ENCODE results near the gene MKS1. TPM values are rescaled to one million over a fixed set of nuclear protein-coding genes. Genes with fewer than 3 reads are reported as not detected.

The MKS1 gene
- total and polyA plus RNA-seq, 10 of the 15 experiments (the other 5 are each of a cell fraction or from before 2014, with no cell fraction given), result 5.7 to 21.4 (median 13.9) TPM

- TF ChIP-seq WRNIP1 (IDR thresholded peaks at IDR 0.05; ENCODE audit: borderline replicate concordance, low read depth, low read length) (no peak), POLR2AphosphoS5 (IDR thresholded peaks at IDR 0.05; ENCODE audit: low read length) (no peak), SMAD1 (IDR thresholded peaks at IDR 0.05; ENCODE audit: low read depth, partially characterized antibody) (peak; percentile 24), YBX1 (IDR thresholded peaks at IDR 0.05) (no peak), BMI1 (IDR thresholded peaks at IDR 0.05; ENCODE audit: borderline replicate concordance) (no peak), NR2C1 (IDR thresholded peaks at IDR 0.05) (no peak), E4F1 (IDR thresholded peaks at IDR 0.05; ENCODE audit: borderline replicate concordance, partially characterized antibody) (no peak), CEBPB (IDR thresholded peaks at IDR 0.05; ENCODE audit: borderline replicate concordance in 1 of 2, low read depth in 2 of 2, low read length in 2 of 2) (no peak), NFXL1 (IDR thresholded peaks at IDR 0.05; ENCODE audit: borderline replicate concordance) (no peak), RAD21 (IDR thresholded peaks at IDR 0.05; ENCODE audit: insufficient read depth, low read depth, low read length) (0 out of 2 replicates have a peak, but pooled peaks have one; percentile 12), PKNOX1 (IDR thresholded peaks at IDR 0.05) (no peak), E2F8 (IDR thresholded peaks at IDR 0.05; ENCODE audit: low read depth, partially characterized antibody) (no peak), CHD4 (IDR thresholded peaks at IDR 0.05) (no peak), MYB (IDR thresholded peaks at IDR 0.05; ENCODE audit: borderline replicate concordance, low read depth, low read length) (no peak), SREBF1 (IDR thresholded peaks at IDR 0.05; ENCODE audit: low read length) (no peak), HDAC2 (IDR thresholded peaks at IDR 0.05) (no peak), NFIC (IDR thresholded peaks at IDR 0.05; ENCODE audit: low read depth, low read length) (peak; percentile 28; the same call in 1 of the 2 replicates)
- TF ChIP-seq, protein P1, sequence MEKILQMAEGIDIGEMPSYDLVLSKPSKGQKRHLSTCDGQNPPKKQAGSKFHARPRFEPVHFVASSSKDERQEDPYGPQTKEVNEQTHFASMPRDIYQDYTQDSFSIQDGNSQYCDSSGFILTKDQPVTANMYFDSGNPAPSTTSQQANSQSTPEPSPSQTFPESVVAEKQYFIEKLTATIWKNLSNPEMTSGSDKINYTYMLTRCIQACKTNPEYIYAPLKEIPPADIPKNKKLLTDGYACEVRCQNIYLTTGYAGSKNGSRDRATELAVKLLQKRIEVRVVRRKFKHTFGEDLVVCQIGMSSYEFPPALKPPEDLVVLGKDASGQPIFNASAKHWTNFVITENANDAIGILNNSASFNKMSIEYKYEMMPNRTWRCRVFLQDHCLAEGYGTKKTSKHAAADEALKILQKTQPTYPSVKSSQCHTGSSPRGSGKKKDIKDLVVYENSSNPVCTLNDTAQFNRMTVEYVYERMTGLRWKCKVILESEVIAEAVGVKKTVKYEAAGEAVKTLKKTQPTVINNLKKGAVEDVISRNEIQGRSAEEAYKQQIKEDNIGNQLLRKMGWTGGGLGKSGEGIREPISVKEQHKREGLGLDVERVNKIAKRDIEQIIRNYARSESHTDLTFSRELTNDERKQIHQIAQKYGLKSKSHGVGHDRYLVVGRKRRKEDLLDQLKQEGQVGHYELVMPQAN (conservative IDR thresholded peaks at IDR 0.05), result no peak
- TF ChIP-seq, protein P2, sequence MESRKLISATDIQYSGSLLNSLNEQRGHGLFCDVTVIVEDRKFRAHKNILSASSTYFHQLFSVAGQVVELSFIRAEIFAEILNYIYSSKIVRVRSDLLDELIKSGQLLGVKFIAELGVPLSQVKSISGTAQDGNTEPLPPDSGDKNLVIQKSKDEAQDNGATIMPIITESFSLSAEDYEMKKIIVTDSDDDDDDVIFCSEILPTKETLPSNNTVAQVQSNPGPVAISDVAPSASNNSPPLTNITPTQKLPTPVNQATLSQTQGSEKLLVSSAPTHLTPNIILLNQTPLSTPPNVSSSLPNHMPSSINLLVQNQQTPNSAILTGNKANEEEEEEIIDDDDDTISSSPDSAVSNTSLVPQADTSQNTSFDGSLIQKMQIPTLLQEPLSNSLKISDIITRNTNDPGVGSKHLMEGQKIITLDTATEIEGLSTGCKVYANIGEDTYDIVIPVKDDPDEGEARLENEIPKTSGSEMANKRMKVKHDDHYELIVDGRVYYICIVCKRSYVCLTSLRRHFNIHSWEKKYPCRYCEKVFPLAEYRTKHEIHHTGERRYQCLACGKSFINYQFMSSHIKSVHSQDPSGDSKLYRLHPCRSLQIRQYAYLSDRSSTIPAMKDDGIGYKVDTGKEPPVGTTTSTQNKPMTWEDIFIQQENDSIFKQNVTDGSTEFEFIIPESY (IDR thresholded peaks at IDR 0.05), result no peak
These were observed 13.7 kb upstream of the MKS1 start (continued) for GRCh38 chr17:58232707-58233156.

Measured in GM12878 (cell line).